Measurements from ENCODE around the gene IL2RA. TPM values are rescaled to one million over a fixed set of nuclear protein-coding genes. Genes with fewer than 3 reads are reported as not detected.

Gene IL2RA
- total and polyA plus RNA-seq, 7 donors, result 0.08 to 1.8 (median 0.20) TPM

- DNase-seq, result peak; percentile 80 to 88
- Histone ChIP-seq H3K27ac (peak within 1 kb of the TSS; percentile 93), H3K36me3 (ENCODE audit: insufficient read depth in 1 of 2, low read depth in 1 of 2) (no peaks in the 10 kb centered on the region), H3K4me3 (peak within 1 kb of the TSS; percentile 89), H3K9me3 (no peaks in the 10 kb centered on the region), H3K27me3 (ENCODE audit: insufficient read depth in 3 of 3, low read length in 2 of 3) (no peaks in the 10 kb centered on the region), H3K4me1 (peaks cover 7% of the 10 kb centered on the region)
- TF ChIP-seq CTCF (IDR thresholded peaks at IDR 0.05), result peak; percentile 15
- WGBS, 3 donors, result 0% methylated on average over 35 to 80 of the region's 80 CpGs
- ATAC-seq, result peak; percentile 84 to 87 (median 86)
- intact Hi-C loops (cut with DNase I), result loop anchor here (5.0 to 10.0 kb wide), 2 partner anchors 85 to 163 kb away; partner anchors contain the start of genes FBH1 (in 1 of the 2) and GDI2 (in 1 of the 2)
Measured at GRCh38 chr10:5977471-5978229, 84.5 kb downstream of the IL2RA start, which contains the start of gene IL15RA. Gene IL15RA (minus strand): TSS chr10:5977543. CDS start chr10:5977492, 51 bp downstream.

- 1 to 3% (median 2%) methylated on average over 54 to 82 of the region's 82 CpGs for WGBS, 3 donors
- H3K4me3 ChIP-seq, result peak overlapping the region; percentile 89
- DNase-seq (peak; percentile 60 to 79), ATAC-seq (peak; percentile 66 to 71 (median 70))
- no peaks in the 10 kb centered on the region for H3K36me3 ChIP-seq (ENCODE audit: insufficient read depth in 1 of 2, low read depth in 1 of 2)
- peak overlapping the region; percentile 93 for H3K27ac ChIP-seq
- TF ChIP-seq CTCF (IDR thresholded peaks at IDR 0.05), result no peak
- no peaks in the 10 kb centered on the region for H3K9me3 ChIP-seq
- peaks cover 7% of the 10 kb centered on the region for H3K4me1 ChIP-seq
- intact Hi-C loops (cut with DNase I), result loop anchor here (5.0 to 10.0 kb wide), 2 partner anchors 84 to 162 kb away; partner anchors contain the start of genes FBH1 (in 1 of the 2) and GDI2 (in 1 of the 2)
- H3K27me3 ChIP-seq (ENCODE audit: insufficient read depth in 3 of 3, low read length in 2 of 3), result no peaks in the 10 kb centered on the region
Measured at GRCh38 chr10:5976512-5977470, 85.4 kb downstream of the IL2RA start.

- 63 to 72% (median 64%) methylated on average over 20 of the region's 20 CpGs for WGBS, 3 donors
- Histone ChIP-seq H3K4me3 (peak overlapping the region; percentile 89), H3K9me3 (no peaks in the 10 kb centered on the region), H3K36me3 (ENCODE audit: insufficient read depth in 1 of 2, low read depth in 1 of 2) (no peaks in the 10 kb centered on the region), H3K27ac (peak overlapping the region; percentile 93), H3K27me3 (ENCODE audit: insufficient read depth in 3 of 3, low read length in 2 of 3) (no peaks in the 10 kb centered on the region), H3K4me1 (peaks cover 7% of the 10 kb centered on the region)
- no peak for TF ChIP-seq CTCF (IDR thresholded peaks at IDR 0.05)
- ATAC-seq (peak; percentile 33 to 61 (median 49)), DNase-seq (peak in 1 of 2 donors; percentile 46)
- intact Hi-C loops (cut with DNase I), result loop anchor here (5.0 to 10.0 kb wide), 2 partner anchors 84 to 161 kb away; partner anchors contain the start of genes FBH1 (in 1 of the 2) and GDI2 (in 1 of the 2)
Measured at GRCh38 chr10:5975641-5976473, 86.3 kb downstream of the IL2RA start.

GRCh38 chr10:5973069-5973468 lies 89.1 kb downstream of the IL2RA start:
- no peak overlapping the region for H3K27ac ChIP-seq
- no peaks in the 10 kb centered on the region for H3K9me3 ChIP-seq
- H3K36me3 ChIP-seq (ENCODE audit: insufficient read depth in 1 of 2, low read depth in 1 of 2), result no peaks in the 10 kb centered on the region
- DNase-seq, result no peak
- peaks cover 7% of the 10 kb centered on the region for H3K4me1 ChIP-seq
- no peaks in the 10 kb centered on the region for H3K27me3 ChIP-seq (ENCODE audit: insufficient read depth in 3 of 3, low read length in 2 of 3)
- no peak for ATAC-seq
- intact Hi-C loops (cut with DNase I), result loop anchor here in 1 of 2 donors (10.0 kb wide), 1 partner anchor 158 kb away; the partner anchor contains the start of gene GDI2
- H3K4me3 ChIP-seq, result no peak overlapping the region
- 74 to 96% (median 96%) methylated on average over 4 of the region's 4 CpGs for WGBS, 3 donors
- no peak for TF ChIP-seq CTCF (IDR thresholded peaks at IDR 0.05)

Data from psoas muscle (tissue), 8 donors.